GM19043 (cell line): ENCODE data around the gene DCPS.
A peak's percentile ranks its signal among the peaks of the same experiment; 100 is the strongest.
"Not testable (repeated sequence)": the region's sequence is repeated elsewhere in the genome, so short reads cannot be mapped to it uniquely, and the experiment has no call there.

Source experiments
- ATAC-seq: cut with Tn5 transposase; IDR thresholded peaks from one replicate; pipeline ENCODE4 v1.9.1; 2021; ENCODE audit warnings: low read depth; ENCODE audit not compliant: unreplicated experiment

DCPS gene

DNA sequence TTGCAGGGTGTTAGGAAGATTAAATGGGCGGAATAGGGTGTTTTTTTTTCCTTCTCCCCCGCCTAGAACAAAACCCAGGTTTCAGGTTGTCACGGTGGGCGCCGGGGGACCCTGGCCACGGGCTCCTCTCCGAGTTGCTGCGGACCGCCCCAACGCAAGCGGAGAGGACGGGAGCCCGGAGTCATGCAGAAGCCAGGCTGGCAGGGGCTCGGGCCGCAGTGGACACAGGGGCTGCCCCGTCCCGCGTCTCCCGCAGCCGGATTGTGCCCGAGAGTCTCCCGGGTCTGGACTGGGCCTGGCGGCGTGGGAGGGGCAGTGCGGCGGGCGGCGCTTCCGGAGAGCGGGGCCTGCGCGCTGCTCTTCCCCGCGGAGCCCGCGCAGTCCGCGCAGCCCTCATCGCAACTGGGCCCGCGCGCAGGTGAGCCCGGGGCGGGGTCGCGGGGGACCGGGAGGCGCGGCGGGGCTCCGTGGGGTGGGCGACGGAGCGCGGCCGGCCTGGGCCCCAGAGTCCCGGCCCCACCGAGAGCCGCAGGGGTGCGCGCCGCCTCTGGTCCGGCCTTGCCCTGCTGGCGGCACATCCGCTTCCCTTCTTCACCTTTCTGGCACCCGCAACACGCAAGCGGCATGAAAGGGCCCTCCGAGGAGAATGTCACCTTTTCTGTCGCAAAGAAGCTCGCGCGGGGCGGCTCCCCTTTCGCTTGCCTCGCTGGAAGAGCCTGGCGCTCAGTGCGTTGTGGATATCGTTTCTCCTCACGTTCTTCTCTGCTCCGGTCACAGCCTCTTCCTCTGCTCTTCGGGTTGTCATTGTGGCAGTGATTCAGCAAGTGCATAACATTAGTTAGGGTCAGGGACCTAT lies 20.9 kb upstream of the DCPS start, which contains the start of gene TIRAP:
Gene TIRAP, plus strand, starts transcription at position 358 of the 856 bp plus-strand sequence. CDS start 7,802 bp downstream, outside the sequence.
- peak; percentile 64 for ATAC-seq

DNA sequence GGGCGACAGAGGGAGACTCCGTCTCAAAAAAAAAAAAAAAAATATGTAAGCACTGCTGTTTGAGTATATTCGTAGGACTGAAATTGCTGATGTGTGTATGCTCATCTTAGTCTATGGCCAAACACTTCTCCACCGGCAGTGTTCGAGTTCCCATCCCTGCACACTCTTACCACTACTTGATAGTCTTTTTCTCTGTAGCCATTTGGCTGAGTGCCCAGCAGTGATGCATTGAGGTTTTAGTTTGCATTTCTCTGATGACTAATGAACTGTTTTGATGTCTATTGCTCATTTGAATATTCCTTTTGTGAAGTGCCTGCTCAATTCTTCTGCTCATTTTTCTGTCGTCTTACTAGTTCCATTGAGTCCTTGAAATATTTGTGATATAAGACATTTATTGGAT lies 19.0 kb upstream of the DCPS start:
- ATAC-seq, result peak; percentile 42

DNA sequence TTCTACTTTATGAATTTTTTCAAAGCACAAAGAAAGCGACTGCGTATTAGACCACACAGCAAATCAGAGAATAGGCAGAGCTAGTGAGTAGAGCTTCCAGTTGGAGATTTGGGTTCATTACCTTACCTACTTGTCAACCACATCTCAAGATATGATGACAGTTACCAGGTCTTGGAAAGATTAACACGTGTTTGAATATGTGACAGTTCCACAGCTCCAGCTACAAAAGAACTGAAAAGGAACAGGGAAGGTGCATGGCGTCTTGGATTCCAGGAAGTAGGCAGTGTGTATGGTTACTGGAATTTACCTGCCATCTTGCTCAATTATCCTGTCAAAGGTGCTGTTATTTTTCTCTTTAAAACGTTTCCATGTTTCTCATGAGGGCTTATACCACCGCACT lies 15.6 kb upstream of the DCPS start:
- ATAC-seq, result no peak

DNA sequence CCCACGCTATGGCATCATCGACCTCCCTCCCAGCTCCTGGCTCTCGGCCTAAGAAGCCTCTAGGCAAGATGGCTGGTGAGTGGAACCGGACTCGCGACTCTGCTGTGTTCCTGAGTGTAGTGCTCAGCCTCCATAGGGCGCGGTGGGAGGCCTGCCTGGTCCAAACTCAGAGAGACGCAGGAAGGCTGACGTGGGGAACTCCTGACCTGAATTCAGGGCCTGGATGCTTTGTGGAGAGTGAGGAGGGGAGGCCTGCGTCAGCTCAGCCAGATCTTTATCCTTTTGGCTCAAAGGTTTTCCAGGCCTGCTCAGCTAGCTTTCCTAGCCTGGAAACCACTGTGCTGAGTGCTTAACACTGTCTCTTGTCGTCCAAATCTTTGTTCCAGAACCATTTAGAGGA lies 13.0 kb upstream of the DCPS start:
- no peak for ATAC-seq

DNA sequence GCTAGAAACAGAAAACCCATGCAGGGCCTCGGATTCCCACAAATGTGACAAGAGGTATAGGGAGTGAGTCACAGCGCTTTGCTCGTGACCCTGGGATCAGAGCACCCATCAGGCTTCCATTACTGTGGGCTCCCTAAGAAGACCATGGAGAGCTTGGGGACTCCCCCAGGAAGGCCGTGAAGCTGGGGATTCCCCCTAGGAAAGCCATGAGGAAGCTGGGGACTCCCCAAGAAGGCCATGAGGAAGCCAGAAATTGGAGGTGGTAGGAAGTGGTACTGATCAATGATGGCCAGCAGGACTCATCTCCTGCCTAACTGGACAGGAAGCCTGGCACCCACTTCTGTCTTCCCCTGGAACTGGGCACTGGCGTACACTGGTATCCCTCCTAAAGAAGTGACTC lies 10.1 kb upstream of the DCPS start:
- no peak for ATAC-seq

DNA sequence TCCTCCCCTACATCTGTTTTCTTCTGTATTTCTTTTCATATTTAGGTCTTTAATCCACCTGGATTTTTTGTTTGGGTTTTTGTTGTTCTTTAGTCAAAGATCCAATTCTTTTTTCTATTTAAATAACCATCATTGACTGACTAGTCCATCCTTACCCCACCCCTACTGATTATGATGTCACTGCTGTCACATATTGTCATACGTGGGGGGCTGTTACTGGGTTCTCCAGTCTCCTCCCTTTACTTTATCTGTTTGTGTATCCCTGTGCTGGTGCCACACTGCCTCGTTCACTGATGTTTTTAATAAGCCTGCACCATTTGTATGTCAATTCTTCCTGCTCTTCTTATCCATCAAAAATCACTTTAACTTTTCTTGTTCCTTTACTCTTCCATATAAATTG lies 6.9 kb upstream of the DCPS start:
- no peak for ATAC-seq

DNA sequence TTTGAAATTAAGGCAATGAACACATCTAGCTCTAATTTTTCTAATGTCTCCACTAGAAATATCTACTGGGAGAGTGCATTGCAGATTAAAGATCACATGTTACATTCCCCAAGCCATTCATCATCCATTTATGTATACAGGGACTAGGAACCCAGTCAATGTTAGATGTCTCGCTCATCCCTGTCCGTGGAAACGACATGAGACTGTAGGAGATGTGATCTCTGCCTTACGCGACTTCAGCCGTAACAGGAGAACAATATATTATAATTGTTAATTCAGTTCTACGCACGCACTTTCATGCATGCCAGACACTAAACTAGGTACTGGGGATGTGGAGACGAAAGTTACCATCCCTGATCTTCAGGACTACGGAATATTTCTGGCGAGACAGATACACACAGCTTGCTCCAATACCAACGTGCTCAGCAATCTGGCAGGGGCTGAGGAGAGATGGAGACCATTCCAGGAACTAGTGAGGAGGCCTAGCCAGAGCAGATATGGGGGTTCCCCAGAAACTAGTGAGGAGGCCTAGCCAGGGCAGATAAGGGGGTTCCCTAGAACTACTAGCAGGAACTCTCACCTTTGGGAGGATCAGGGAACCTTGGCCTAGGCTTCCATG lies 706 bp downstream of the DCPS start:
- ATAC-seq, result no peak

DNA sequence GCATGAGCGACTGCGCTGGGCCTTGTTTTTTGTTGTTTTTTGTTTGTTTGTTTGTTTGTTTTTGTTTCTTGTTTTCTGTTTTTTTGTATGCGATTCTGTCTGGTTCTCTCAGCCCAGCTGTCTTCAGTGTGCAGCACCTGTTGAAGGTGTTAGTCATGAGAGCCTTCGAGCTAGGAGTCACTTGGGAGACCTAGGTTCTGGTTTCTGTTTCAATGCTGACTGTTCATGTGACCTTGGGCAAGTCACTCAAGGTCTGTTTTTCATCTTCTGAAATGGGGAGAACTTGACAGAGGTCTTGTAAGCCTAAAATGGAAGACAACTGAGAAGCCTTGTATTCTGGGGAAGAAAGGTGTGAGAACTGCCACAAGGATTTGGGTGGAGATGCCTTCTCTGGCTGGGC lies 1.8 kb downstream of the DCPS start:
- peak; percentile 46 for ATAC-seq

DNA sequence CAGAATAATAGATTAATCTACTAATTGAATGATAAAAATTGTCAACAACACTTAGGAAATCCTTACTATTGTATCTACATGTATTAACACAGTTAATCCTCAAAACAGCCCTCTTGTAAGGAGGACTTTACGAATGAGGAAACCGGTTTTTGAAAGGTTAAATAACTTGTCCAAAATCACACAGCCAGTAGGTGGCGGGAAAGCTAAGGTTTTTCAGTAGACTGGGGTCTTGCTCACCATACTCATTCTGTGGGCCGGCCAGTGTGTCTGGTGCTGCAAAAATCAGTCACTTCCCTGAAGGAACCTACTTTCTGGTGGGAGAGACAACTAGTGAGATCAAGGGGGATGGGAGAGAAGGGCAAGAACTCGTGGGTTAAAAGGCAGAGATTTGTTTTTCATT lies 3.8 kb downstream of the DCPS start:
- ATAC-seq, result no peak

DNA sequence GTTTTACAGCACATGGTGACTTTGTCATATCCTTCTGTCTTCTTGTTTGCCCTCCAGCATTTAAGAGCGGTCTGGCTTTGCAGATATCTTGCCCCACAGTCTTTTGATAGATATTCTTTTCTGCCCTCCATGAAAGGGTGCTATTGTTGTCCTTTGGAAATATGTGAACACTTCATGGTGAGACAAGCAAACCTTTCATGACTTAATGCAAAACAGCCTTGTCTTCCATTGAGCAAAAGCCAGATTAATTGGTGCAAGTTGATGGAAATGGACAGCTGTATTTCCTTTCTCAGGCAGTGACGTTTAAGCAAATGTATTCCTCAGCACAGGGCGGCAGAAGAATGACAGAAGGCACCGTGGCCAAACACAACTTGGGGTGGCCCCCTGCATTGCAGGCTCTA lies 4.4 kb downstream of the DCPS start:
- no peak for ATAC-seq

DNA sequence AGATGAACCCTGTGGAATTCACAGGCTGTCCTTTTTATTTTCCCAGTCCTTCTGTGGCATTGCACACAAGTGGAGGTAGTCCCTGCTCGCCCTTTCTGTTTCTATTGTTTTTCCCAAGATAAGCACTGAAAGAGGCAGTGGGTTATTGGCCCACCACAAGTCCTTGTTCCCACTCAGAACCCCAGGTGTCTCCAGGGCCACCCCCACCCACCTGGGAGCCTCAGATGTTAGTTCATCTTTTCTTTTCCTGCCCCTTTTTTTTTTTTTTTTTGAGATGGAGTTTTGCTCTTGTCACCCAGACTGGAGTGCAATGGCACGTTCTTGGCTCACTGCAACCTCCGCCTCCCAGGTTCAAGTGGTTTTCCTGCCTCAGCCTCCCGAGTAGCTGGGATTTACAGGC lies 4.9 kb downstream of the DCPS start:
- ATAC-seq, result not testable (repeated sequence)

DNA sequence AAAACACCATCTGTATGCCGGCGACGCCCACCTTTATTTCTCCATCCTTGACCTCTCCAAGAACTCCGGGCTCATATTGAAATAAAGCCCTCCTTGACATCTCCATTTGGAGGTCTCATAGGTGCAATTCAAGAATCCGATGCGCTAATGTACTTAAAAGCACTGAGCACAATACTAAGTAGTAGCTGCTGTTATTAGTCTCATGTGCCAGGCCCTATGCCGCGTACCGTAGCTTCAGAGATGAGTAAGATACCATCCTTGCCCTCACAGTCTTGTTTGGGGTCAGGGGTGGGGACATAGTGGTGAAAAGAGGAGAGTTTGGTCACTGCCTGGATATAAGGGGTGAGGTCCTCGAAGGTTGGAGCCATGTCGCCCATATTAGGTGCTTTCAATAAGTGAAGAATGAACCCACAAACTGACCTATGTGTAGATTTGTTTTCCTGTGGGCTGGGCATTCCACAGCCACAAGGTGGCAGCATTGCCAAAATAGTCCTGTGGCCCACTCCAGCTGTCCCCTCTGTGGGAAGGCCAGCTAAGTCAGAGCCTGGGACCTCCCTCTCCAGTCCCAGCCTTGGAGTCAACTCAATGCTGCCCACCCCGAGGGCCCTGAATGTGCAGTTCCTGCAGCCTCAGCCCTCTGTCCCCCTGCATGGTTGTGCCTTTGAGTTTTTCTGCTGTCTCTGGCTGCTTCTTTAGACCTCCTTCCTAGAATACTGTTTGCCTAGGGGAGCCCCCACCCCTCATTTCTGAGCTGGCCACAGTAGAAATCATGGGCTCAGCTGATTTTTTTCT lies 6.5 kb downstream of the DCPS start:
- ATAC-seq, result peak; percentile 29

DNA sequence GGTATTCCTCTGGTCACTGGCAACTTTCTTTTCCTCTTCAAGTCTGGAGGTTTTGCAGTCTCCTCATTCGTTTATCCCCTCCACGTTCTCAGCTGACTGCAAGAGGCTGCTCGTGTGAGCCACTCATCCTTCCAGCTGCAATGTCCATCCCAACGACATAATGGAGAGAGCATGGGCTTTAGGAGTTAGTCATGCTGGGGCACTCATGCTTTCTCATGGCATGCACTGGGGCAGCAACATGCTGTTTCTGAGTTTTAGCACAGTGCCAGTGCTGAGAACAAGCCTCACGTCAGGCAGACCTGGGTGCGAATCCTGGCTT lies 7.1 kb downstream of the DCPS start:
- no peak for ATAC-seq

DNA sequence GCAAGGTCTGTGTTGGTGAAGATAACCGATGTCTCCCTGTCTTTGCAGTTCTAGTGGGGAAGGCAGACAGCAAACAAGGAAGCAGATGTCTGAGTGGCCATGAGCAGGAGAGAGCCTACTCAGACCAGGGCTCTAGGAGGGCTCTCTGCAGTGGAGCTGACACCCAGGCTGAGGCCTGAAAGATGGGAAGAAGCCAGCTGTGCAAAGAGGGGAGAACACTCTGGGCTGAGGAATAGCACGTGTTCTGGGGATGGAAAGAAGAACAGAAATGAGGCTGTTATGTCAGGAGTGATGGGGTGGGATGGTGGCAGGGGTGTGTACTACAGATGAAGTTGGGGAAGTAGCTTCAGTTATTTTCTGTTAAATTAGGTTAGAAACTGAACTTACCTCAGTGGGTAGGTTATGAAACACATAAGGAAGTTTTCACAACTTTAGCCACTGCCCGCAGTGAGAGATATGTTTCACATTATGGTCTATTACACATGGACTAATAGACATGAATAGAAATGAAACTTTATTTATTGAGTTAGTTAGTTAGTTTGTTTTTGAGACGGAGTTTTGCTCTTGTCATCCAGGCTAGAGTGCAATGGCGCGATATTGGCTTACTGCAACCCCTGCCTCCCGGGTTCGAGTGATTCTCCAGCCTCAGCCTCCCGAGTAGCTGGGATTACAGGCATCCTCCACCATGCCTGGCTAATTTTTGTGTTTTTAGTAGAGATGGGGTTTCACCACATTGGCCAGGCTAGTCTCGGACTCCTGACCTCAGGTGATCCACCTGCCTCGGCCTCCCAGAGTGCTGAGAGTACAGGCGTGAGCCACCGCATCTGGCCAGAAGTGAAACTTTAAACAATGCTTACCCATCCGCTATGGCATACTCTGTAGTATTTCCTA lies 7.8 kb downstream of the DCPS start:
- ATAC-seq, result peak; percentile 67

DNA sequence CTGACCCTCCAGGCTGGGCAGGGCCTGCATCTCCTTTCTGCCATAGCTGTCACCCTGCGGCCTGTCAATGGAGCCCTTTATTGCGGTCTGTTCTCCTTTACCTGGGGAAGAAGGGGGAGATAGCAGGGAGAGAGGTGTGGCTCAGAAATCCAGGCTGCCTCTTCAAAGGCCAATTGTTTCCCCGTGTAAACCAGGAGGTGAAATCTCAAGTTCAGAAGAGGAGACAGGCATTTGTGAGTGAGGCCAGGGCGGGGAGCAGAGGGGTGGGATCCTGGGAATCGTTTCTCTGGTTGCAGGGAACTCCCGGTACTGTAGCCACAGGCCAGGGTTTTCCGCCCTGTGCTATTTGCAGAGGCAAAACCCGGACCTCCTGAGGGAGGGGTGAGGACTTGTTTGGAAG lies 9.1 kb downstream of the DCPS start:
- no peak for ATAC-seq

DNA sequence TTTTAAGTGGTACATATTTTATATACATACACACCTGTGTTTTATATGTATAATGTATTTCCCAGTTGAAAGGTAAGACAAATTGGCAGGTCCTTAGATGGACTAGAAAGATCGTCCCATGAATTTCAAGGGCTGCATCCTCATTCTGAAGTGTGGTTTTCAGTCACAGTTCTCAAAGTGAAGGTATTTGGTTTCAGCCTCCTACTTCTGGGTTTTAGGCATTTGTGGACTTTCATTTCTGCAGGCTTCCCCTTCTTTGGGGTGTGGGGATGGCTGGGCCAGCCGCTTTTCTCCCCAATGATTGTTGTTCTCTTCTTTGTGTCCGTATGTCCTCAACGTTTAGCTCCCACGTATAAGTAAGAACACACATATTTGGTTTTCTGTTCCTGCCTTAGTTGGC lies 10.0 kb downstream of the DCPS start:
- ATAC-seq, result no peak

DNA sequence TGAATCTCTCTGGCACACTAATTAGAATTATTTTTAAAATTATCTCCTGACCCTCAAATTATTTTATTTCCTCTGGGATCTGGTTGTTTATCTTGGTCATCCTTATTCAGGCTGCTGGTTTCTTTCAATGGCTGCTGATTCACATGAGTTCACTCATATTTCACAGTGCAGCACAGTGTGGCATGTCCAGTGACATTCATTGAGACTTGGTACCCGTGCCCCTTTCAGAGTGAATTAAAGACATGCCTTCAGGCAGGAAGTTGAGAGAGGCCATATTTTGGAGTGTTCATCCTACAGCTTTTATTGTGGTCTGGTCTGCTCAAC lies 13.5 kb downstream of the DCPS start:
- no peak for ATAC-seq

DNA sequence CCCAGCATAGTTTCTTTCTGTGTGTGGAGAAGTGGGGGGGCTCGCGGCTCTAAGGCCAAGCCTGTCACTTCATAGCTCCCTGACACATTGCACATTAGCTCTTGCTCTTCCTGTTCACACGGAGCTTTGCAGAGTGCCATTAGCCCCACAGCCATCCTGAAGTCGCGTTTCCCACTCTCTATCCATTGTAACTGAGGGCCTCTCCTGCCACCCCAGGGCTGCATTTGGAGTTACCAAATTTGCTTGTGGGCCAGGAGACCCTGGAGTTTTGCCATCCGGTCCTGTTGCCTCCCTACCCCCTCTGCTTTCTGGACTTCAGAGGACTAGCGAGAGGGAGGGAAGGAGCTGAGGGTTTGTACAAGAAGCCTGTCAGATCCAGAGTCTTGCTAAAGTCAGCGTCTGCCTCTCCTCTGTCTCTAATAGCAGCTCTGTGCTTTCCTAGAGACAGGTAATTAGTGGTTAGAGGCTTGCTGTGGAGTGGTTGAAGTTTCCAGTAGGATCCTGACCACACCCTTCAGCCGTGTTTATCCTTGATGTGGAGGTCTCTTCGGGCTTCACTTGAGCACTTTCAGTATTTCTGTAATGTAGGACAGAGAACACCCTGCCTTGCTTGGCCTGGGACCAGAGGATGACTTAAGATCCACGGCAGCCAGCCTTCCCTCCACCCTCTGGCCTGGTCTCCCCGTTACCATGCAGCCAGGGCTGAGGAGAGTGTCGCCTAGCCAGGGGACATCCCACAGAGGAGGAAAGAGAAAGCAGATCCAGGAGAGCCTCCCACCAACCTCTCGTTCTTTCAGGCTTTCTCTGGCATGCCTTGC lies 14.1 kb downstream of the DCPS start:
- peak; percentile 26 for ATAC-seq

DNA sequence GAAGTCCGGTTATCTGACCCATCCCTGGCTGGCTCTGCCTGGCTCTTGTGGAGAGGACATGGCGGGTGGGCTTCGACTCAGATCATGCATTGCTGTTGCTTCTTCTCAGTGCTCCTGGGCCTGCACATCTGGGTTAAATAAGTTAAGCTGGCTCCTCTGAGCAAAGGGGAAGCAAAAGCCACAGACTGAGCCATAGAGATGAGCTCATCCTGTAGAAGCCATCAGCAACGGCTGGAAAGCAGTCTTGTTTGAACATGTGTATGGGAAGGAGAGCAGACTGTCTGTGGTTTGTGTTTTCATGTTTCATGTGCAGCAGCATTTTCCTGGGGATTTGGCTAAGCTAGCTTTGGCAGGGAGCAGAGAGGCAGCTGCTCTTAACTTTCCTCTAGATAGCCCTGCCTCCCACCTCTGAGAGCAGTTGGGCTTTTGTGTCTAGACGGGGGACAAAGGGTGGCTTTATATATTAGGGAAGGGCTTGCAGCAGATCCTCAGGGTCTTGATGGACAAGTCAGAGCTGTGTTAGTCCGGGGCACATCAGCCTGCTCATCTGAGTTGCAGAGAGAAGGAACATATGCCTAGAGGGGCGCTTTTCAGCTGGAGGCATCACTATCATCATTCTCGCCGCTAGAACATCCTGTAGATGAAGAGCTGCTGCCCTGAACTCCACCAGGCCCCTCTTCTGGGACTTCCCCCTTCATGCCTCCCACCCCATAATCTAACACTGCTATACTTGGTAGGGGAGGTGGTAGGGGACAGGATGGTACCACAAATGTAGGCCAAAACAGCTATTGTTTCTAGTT lies 14.9 kb downstream of the DCPS start:
- ATAC-seq, result peak; percentile 91
